GM23338 (cell line): ENCODE measurements around the gene EARS2. TPM values are rescaled to one million over a fixed set of nuclear protein-coding genes. Genes with fewer than 3 reads are reported as not detected.

Experiments
- ATAC-seq: fragments of 200-7000 bp; cut with Tn5 transposase; 3 replicates; pipeline ENCODE4 v1.9.1; 2020
- DNase-seq: peaks from one replicate; pipeline ENCODE4 v3.0.0-alpha.2; 2015; ENCODE audit warnings: low spot score
- H2AFZ ChIP-seq: fragments of 200-600 bp; sonication (generic); 2 replicates; pipeline ENCODE4 v1.8.0; 2016; ENCODE audit warnings: antibody characterized with exemption, mild to moderate bottlenecking, moderate library complexity
- H3F3A ChIP-seq: fragments of 200-600 bp; sonication (generic); replicated peaks from 2 replicates; pipeline ENCODE4 v1.8.0; 2017; ENCODE audit warnings: antibody characterized with exemption, mixed run types, low read depth
- H3K27ac ChIP-seq: fragments of 200-600 bp; sonication (generic); 2 replicates; pipeline ENCODE4 v1.6.1; 2016; ENCODE audit warnings: low read depth
- H3K27me3 ChIP-seq: fragments of 200-600 bp; sonication (generic); 2 replicates; pipeline ENCODE4 v1.8.0; 2016; ENCODE audit warnings: mild to moderate bottlenecking, mixed run types, moderate library complexity; ENCODE audit not compliant: insufficient read depth
- H3K36me3 ChIP-seq: fragments of 200-600 bp; sonication (generic); 2 replicates; pipeline ENCODE4 v1.8.0; 2016; ENCODE audit warnings: mild to moderate bottlenecking; ENCODE audit not compliant: insufficient read depth
- H3K4me1 ChIP-seq: fragments of 200-600 bp; sonication (generic); 2 replicates; pipeline ENCODE4 v1.8.0; 2016; ENCODE audit warnings: mild to moderate bottlenecking, moderate library complexity; ENCODE audit not compliant: insufficient read depth
- H3K4me2 ChIP-seq: fragments of 200-600 bp; sonication (generic); 2 replicates; pipeline ENCODE4 v1.7.1; 2017; ENCODE audit warnings: mixed run types
- H3K4me3 ChIP-seq: fragments of 200-600 bp; sonication (generic); 2 replicates; pipeline ENCODE4 v1.6.1; 2016; ENCODE audit warnings: mixed run types
- H3K79me2 ChIP-seq: fragments of 200-600 bp; sonication (generic); replicated peaks from 2 replicates; pipeline ENCODE4 v1.8.0; 2017; ENCODE audit warnings: mild to moderate bottlenecking; ENCODE audit not compliant: insufficient read depth
- H3K9me2 ChIP-seq: fragments of 200-600 bp; sonication (generic); 2 replicates; pipeline ENCODE4 v1.8.0; 2017; ENCODE audit not compliant: insufficient read depth
- H4K20me1 ChIP-seq: fragments of 200-600 bp; sonication (generic); replicated peaks from 2 replicates; pipeline ENCODE4 v1.8.0; 2017; ENCODE audit warnings: mild to moderate bottlenecking; ENCODE audit not compliant: insufficient read depth
- H3K27ac Mint-ChIP-seq: 2 replicates; pipeline ENCODE4 v1.8.0; 2020; ENCODE audit warnings: inconsistent platforms, mild to moderate bottlenecking, moderate library complexity, mixed read lengths
- H3K27me3 Mint-ChIP-seq: 3 replicates; pipeline ENCODE4 v1.8.0; 2022; ENCODE audit warnings: low read depth, mild to moderate bottlenecking, moderate library complexity, mixed read lengths, inconsistent platforms; ENCODE audit not compliant: insufficient read depth, poor library complexity
- H3K36me3 Mint-ChIP-seq: 3 replicates; pipeline ENCODE4 v1.8.0; 2021; ENCODE audit warnings: low read depth, mild to moderate bottlenecking, inconsistent platforms, moderate library complexity, mixed read lengths
- H3K4me1 Mint-ChIP-seq: 3 replicates; pipeline ENCODE4 v1.8.0; 2020; ENCODE audit warnings: mild to moderate bottlenecking, inconsistent platforms, mixed read lengths
- H3K4me3 Mint-ChIP-seq: 3 replicates; pipeline ENCODE4 v1.8.0; 2021; ENCODE audit warnings: moderate library complexity, mild to moderate bottlenecking, inconsistent platforms, mixed read lengths
- H3K9me3 Mint-ChIP-seq: 3 replicates; pipeline ENCODE4 v1.8.0; 2020; ENCODE audit warnings: moderate library complexity, mild to moderate bottlenecking, inconsistent platforms, mixed read lengths
- CREB1 ChIP-seq: fragments of 250-450 bp; sonication (Bioruptor Pico); IDR thresholded peaks from 2 replicates; pipeline ENCODE4 v1.5.0; 2020; ENCODE audit warnings: low read depth, mild to moderate bottlenecking, moderate library complexity
- CTCF ChIP-seq, 2 experiments: fragments of 200-600 bp in 1 of 2; sonication (generic) in 1 of 2; conservative IDR thresholded peaks; 2 replicates each; pipeline versions ENCODE4 v1.5.1 to v1.6.1; 2016 to 2017; ENCODE audit warnings: antibody characterized with exemption in 2 of 2, low read depth in 2 of 2, mild to moderate bottlenecking in 2 of 2, moderate library complexity in 1 of 2
- EZH2 ChIP-seq: fragments of 200-600 bp; sonication (generic); IDR thresholded peaks from one replicate; pipeline ENCODE4 v1.8.0; 2017; ENCODE audit warnings: antibody characterized with exemption, mild to moderate bottlenecking, low read depth; ENCODE audit not compliant: unreplicated experiment
- EZH2phosphoT487 ChIP-seq: fragments of 200-600 bp; sonication (generic); IDR thresholded peaks from one replicate; pipeline ENCODE4 v1.8.1; 2018; ENCODE audit warnings: antibody characterized with exemption; ENCODE audit not compliant: unreplicated experiment
- JUNB ChIP-seq: IDR thresholded peaks from one replicate; pipeline ENCODE4 v1.6.1; 2016; ENCODE audit warnings: antibody characterized with exemption; ENCODE audit not compliant: unreplicated experiment
- NANOG ChIP-seq: IDR thresholded peaks from 2 replicates; pipeline ENCODE4 v1.6.1; 2016; ENCODE audit warnings: antibody characterized with exemption, borderline replicate concordance
- POLR2AphosphoS5 ChIP-seq: IDR thresholded peaks from 2 replicates; pipeline ENCODE4 v1.6.1; 2016; ENCODE audit warnings: antibody characterized with exemption, low read depth
- REST ChIP-seq: IDR thresholded peaks from one replicate; pipeline ENCODE4 v1.6.1; 2018; ENCODE audit warnings: antibody characterized with exemption; ENCODE audit not compliant: unreplicated experiment
- STAT1 ChIP-seq: IDR thresholded peaks from one replicate; pipeline ENCODE4 v1.6.1; 2016; ENCODE audit warnings: antibody characterized with exemption; ENCODE audit not compliant: unreplicated experiment
- ZNF114 ChIP-seq: fragments of 250-450 bp; sonication (Bioruptor Pico); IDR thresholded peaks from 2 replicates; pipeline ENCODE4 v1.5.0; 2020; ENCODE audit warnings: mild to moderate bottlenecking, moderate library complexity
- ZNF331 ChIP-seq: fragments of 250-450 bp; sonication (Bioruptor Pico); IDR thresholded peaks from 2 replicates; pipeline ENCODE4 v1.5.0; 2020; ENCODE audit warnings: low read depth, mild to moderate bottlenecking, moderate library complexity
- ZNF462 ChIP-seq: fragments of 250-450 bp; sonication (Bioruptor Pico); IDR thresholded peaks from 2 replicates; pipeline ENCODE4 v1.5.0; 2020; ENCODE audit warnings: mild to moderate bottlenecking, moderate library complexity
- polyA plus RNA-seq: library from polyadenylated mRNA; unstranded; fragments of >200 nt; fragmentation: Nextera tagmentation; extraction: Ambion mirVana; gene quantifications from 2 replicates; pipeline ENCODE4 v1.2.1, GENCODE V29; 2016
- total RNA-seq: library from RNA; depleted of rRNA; stranded (reverse); fragments of >200 nt; shearing (Covaris generic); gene quantifications from 2 replicates; pipeline ENCODE4 v1.2.3, GENCODE V29; 2014
- TF ChIP-seq, protein P1 (sequence below): IDR thresholded peaks from 2 replicates; pipeline ENCODE4 v1.6.1; 2016; ENCODE audit warnings: antibody characterized with exemption

The EARS2 gene
- total and polyA plus RNA-seq, 2 experiments from 2014 or later, result 22.6 to 89.1 TPM

DNA sequence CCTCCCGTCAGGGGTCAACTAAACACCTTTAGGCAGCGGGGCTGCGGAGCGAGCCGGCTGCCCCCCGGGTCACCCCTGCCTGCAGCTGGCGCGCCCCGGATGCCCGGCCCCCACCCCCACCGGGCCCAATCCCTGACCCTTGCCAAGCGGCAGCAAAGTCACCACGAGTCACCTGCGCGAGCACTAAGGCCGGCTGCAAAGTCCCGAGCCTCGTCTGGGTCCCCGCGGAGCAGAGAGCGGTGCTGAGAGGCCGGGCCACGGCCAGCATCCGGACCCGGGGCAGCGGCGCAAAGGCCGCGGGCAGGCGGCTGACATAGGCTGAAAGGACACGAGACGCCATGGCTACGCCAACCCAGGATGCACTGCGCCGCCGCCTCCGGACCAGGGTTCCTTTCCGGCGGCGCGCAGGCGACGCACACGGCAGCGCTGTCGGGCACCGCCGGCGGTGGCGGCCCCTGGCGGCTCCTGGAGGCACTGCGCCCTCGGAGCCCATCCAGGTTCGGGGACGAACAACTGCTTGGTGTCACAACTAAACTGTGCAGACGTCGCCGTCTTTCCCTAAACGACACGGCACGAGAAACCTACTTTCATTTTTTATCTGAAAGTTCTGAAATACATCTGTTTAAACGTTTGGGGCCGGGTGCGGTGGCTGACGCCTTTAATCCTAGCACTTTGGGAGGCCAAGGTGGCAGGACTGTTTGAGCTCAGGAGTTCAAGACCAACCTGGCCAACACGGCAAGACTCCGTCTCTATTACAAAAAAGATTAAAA, 39.0 kb upstream of the EARS2 start, which contains the start of gene NDUFAB1:
Gene NDUFAB1 (minus strand): TSS at position 366 of the 770 bp plus-strand sequence. CDS start 26 bp downstream, at position 340.
- Histone ChIP-seq H4K20me1 (peaks cover 13% of the 10 kb centered on the region), H3K4me2 (peak within 1 kb of the TSS; percentile 94), H3K4me3 (peak within 1 kb of the TSS; percentile 99), H2AFZ (peak within 1 kb of the TSS; percentile 69; the same call in 1 of the 2 replicates), H3K9me2 (no peaks in the 10 kb centered on the region), H3F3A (peaks cover 22% of the 10 kb centered on the region), H3K79me2 (peaks cover 49% of the 10 kb centered on the region), H3K4me1 (peaks cover 31% of the 10 kb centered on the region), H3K27me3 (no peaks in the 10 kb centered on the region), H3K36me3 (no peaks in the 10 kb centered on the region; the same call in none of the 2 replicates), H3K27ac (peak within 1 kb of the TSS; percentile 88)
- Mint-ChIP-seq H3K36me3 (peaks cover 19% of the 10 kb centered on the region), H3K27me3 (peaks cover 13% of the 10 kb centered on the region), H3K4me3 (peak within 1 kb of the TSS; percentile 91), H3K9me3 (no peaks in the 10 kb centered on the region), H3K27ac (peak within 1 kb of the TSS; percentile 72), H3K4me1 (peaks cover 15% of the 10 kb centered on the region)
- DNase-seq (peak; percentile 94), ATAC-seq (peak; percentile 93)
- no peak for TF ChIP-seq NANOG
- peak; percentile 78 for TF ChIP-seq CREB1 (CRISPR knock-in tag)
- TF ChIP-seq ZNF114 (CRISPR knock-in tag), result peak; percentile 41; the same call in 1 of the 2 replicates
- TF ChIP-seq ZNF331 (CRISPR knock-in tag), result no peak
- no peak for TF ChIP-seq ZNF462
- TF ChIP-seq, protein P1, sequence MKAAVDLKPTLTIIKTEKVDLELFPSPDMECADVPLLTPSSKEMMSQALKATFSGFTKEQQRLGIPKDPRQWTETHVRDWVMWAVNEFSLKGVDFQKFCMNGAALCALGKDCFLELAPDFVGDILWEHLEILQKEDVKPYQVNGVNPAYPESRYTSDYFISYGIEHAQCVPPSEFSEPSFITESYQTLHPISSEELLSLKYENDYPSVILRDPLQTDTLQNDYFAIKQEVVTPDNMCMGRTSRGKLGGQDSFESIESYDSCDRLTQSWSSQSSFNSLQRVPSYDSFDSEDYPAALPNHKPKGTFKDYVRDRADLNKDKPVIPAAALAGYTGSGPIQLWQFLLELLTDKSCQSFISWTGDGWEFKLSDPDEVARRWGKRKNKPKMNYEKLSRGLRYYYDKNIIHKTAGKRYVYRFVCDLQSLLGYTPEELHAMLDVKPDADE, result peak; percentile 82
- no peak for TF ChIP-seq STAT1
- TF ChIP-seq POLR2AphosphoS5, result peak; percentile 68
- TF ChIP-seq JUNB, result no peak
- no peak for TF ChIP-seq EZH2
- TF ChIP-seq REST, result no peak
- TF ChIP-seq CTCF (conservative IDR thresholded peaks at IDR 0.05; ENCODE audit: low read depth in 2 of 2), result peak; percentile 69 to 85
- TF ChIP-seq EZH2phosphoT487, result no peak
